HEK293T (cell line): ENCODE results near the gene JMJD6.

Source experiments
- CTCF ChIA-PET: fragments of 350-600 bp; formaldehyde crosslinking; extraction: SDS; loops from one replicate; lab custom pipeline; 2021; ENCODE audit warnings: antibody characterized with exemption, inconsistent platforms; lab: Yijun Ruan, JAX
- POLR2A ChIA-PET: fragments of 350-600 bp; formaldehyde crosslinking; extraction: SDS; loops from one replicate; lab custom pipeline; 2020; ENCODE audit warnings: antibody characterized with exemption, inconsistent platforms; lab: Yijun Ruan, JAX
- DNase-seq: peaks from one replicate; pipeline ENCODE4 v3.0.0; 2012; ENCODE audit warnings: mixed read lengths; ENCODE audit errors: extremely low spot score
- ARNT ChIP-seq: fragments of 450-650 bp; IDR thresholded peaks from 2 replicates; pipeline ENCODE4 v1.6.1; 2017; ENCODE audit warnings: mild to moderate bottlenecking
- BHLHE40 ChIP-seq: fragments of 450-650 bp; IDR thresholded peaks from 2 replicates; pipeline ENCODE4 v1.6.1; 2016; ENCODE audit warnings: mild to moderate bottlenecking, moderate library complexity, borderline replicate concordance
- CTBP1 ChIP-seq: fragments of 450-650 bp; IDR thresholded peaks from 2 replicates; pipeline ENCODE4 v1.6.1; 2016; ENCODE audit warnings: borderline replicate concordance
- ELF4 ChIP-seq: fragments of 450-650 bp; IDR thresholded peaks from 2 replicates; pipeline ENCODE4 v1.6.1; 2017; ENCODE audit warnings: antibody characterized with exemption
- FOXA1 ChIP-seq: fragments of 450-650 bp; IDR thresholded peaks from 2 replicates; pipeline ENCODE4 v1.6.1; 2016; ENCODE audit warnings: mild to moderate bottlenecking
- FOXK2 ChIP-seq: fragments of 450-650 bp; IDR thresholded peaks from 2 replicates; pipeline ENCODE4 v1.6.1; 2016; ENCODE audit warnings: mild to moderate bottlenecking
- FOXM1 ChIP-seq: fragments of 450-650 bp; IDR thresholded peaks from 2 replicates; pipeline ENCODE4 v1.6.1; 2017; ENCODE audit warnings: mild to moderate bottlenecking, borderline replicate concordance
- HDGF ChIP-seq: fragments of 450-650 bp; IDR thresholded peaks from 2 replicates; pipeline ENCODE4 v1.6.1; 2017; ENCODE audit warnings: antibody characterized with exemption, borderline replicate concordance
- L3MBTL2 ChIP-seq: fragments of 450-650 bp; conservative IDR thresholded peaks from 2 replicates; pipeline ENCODE4 v1.6.1; 2016; ENCODE audit warnings: mild to moderate bottlenecking
- LEF1 ChIP-seq: fragments of 450-650 bp; IDR thresholded peaks from 2 replicates; pipeline ENCODE4 v1.6.1; 2017; ENCODE audit warnings: mild to moderate bottlenecking, borderline replicate concordance
- NFRKB ChIP-seq: fragments of 450-650 bp; IDR thresholded peaks from 2 replicates; pipeline ENCODE4 v1.6.1; 2016; ENCODE audit warnings: mild to moderate bottlenecking, moderate library complexity
- PKNOX1 ChIP-seq: fragments of 450-650 bp; IDR thresholded peaks from 2 replicates; pipeline ENCODE4 v1.6.1; 2016
- SP1 ChIP-seq: fragments of 450-650 bp; IDR thresholded peaks from 2 replicates; pipeline ENCODE4 v1.6.1; 2017
- SUZ12 ChIP-seq: fragments of 450-650 bp; IDR thresholded peaks from 2 replicates; pipeline ENCODE4 v1.6.1; 2016; ENCODE audit warnings: mild to moderate bottlenecking
- TARDBP ChIP-seq: fragments of 450-650 bp; IDR thresholded peaks from 2 replicates; pipeline ENCODE4 v1.6.1; 2016
- ZNF384 ChIP-seq: fragments of 450-650 bp; IDR thresholded peaks from 2 replicates; pipeline ENCODE4 v1.6.1; 2016

The JMJD6 gene

GRCh38 chr17:76721463-76721862 is 4.9 kb downstream of the JMJD6 start:
- DNase-seq, result no peak
- ChIA-PET POLR2A (interaction anchor here (1.8 kb wide), 1 partner anchor 50 kb away, joined by 4 read pairs; no protein-coding TSS in a partner anchor), CTCF (no interaction called here)
- TF ChIP-seq SP1, result no peak
- TF ChIP-seq NFRKB, result no peak
- TF ChIP-seq ELF4, result no peak
- no peak for TF ChIP-seq LEF1
- TF ChIP-seq PKNOX1, result no peak
- no peak for TF ChIP-seq BHLHE40

- TF ChIP-seq FOXM1 (no peak), LEF1 (no peak), SUZ12 (no peak), L3MBTL2 (no peak), ARNT (no peak), FOXA1 (no peak), FOXK2 (no peak), SP1 (no peak)
- no peak for DNase-seq
- ChIA-PET CTCF (interaction anchor here (0.5 kb wide), 1 partner anchor 90 kb away, joined by 3 read pairs; no protein-coding TSS in a partner anchor), POLR2A (interaction anchor here (1.8 kb wide), 1 partner anchor 50 kb away, joined by 4 read pairs; no protein-coding TSS in a partner anchor)
These were observed 5.5 kb downstream of the JMJD6 start for GRCh38 chr17:76720941-76721340.

- DNase-seq, result no peak
- no peak for TF ChIP-seq HDGF
- TF ChIP-seq ELF4, result no peak
- no peak for TF ChIP-seq ZNF384
- TF ChIP-seq LEF1, result no peak
- no peak for TF ChIP-seq CTBP1
- no peak for TF ChIP-seq FOXM1
- no peak for TF ChIP-seq PKNOX1
- no peak for TF ChIP-seq L3MBTL2
- TF ChIP-seq SP1, result no peak
- TF ChIP-seq ARNT, result no peak
- no peak for TF ChIP-seq BHLHE40
- no peak for TF ChIP-seq SUZ12
- no peak for TF ChIP-seq NFRKB
- TF ChIP-seq FOXK2, result no peak
- TF ChIP-seq FOXA1, result no peak
- no peak for TF ChIP-seq TARDBP
- ChIA-PET POLR2A (interaction anchor here (0.9 to 1.9 kb wide), 2 partner anchors 9 to 17 kb away, joined by 3 to 9 read pairs; partner anchors contain the start of genes MXRA7 and SRSF2), CTCF (no interaction called here)
These were observed 6.2 kb downstream of the JMJD6 start for GRCh38 chr17:76720211-76720610.

- DNase-seq, result no peak
- ChIA-PET CTCF (no interaction called here), POLR2A (interaction anchor here (0.8 to 3.0 kb wide), 4 partner anchors 8 to 19 kb away, joined by 3 to 9 read pairs (median 6); partner anchors contain the start of genes MFSD11, MXRA7 and SRSF2)
- TF ChIP-seq BHLHE40, result no peak
- TF ChIP-seq CTBP1, result no peak
- TF ChIP-seq FOXM1, result no peak
- TF ChIP-seq LEF1, result no peak
- TF ChIP-seq FOXA1, result no peak
- no peak for TF ChIP-seq PKNOX1
- no peak for TF ChIP-seq ARNT
- TF ChIP-seq TARDBP, result no peak
- TF ChIP-seq ZNF384, result no peak
- TF ChIP-seq HDGF, result no peak
- TF ChIP-seq FOXK2, result no peak
- TF ChIP-seq ELF4, result no peak
- no peak for TF ChIP-seq SP1
- no peak for TF ChIP-seq L3MBTL2
- TF ChIP-seq SUZ12, result no peak
- no peak for TF ChIP-seq NFRKB
These were observed 7.9 kb downstream of the JMJD6 start for GRCh38 chr17:76718516-76718915.

GRCh38 chr17:76716839-76717215 is 9.6 kb downstream of the JMJD6 start:
- ChIA-PET POLR2A (interaction anchor here (0.8 to 3.0 kb wide), 7 partner anchors 9 to 159 kb away, joined by 3 to 12 read pairs (median 4); partner anchors contain the start of genes MFSD11 and SRSF2), CTCF (no interaction called here)
- TF ChIP-seq SP1 (no peak), ZNF384 (no peak), HDGF (no peak), ELF4 (no peak), FOXK2 (no peak), TARDBP (no peak), FOXM1 (no peak), PKNOX1 (no peak), LEF1 (no peak), FOXA1 (no peak), NFRKB (no peak), ARNT (no peak), SUZ12 (no peak), CTBP1 (no peak), BHLHE40 (no peak), L3MBTL2 (no peak)
- no peak for DNase-seq
